MM.1S (cell line): ENCODE measurements around the gene SP110.

ENCODE experiments used
- DNase-seq: peaks from one replicate; pipeline ENCODE4 v3.0.0-alpha.2; 2015
- H2AFZ ChIP-seq: fragments of 300-600 bp; sonication (generic); 2 replicates; pipeline ENCODE4 v1.6.0; 2016; ENCODE audit warnings: antibody characterized with exemption, low read length
- H3F3A ChIP-seq: fragments of 300-600 bp; sonication (generic); 2 replicates; pipeline ENCODE4 v1.6.1; 2016; ENCODE audit warnings: mild to moderate bottlenecking, antibody characterized with exemption, low read length, moderate library complexity, mixed read lengths; ENCODE audit not compliant: insufficient read depth
- H3K27ac ChIP-seq: fragments of 300-600 bp; sonication (generic); 2 replicates; pipeline ENCODE4 v1.5.1; 2016; ENCODE audit warnings: mild to moderate bottlenecking, low read length
- H3K27me3 ChIP-seq: fragments of 300-600 bp; sonication (generic); replicated peaks from 2 replicates; pipeline ENCODE4 v1.6.0; 2016; ENCODE audit warnings: low read length; ENCODE audit not compliant: insufficient read depth
- H3K36me3 ChIP-seq: fragments of 300-600 bp; sonication (generic); replicated peaks from 2 replicates; pipeline ENCODE4 v1.6.1; 2016; ENCODE audit warnings: mild to moderate bottlenecking, low read length, mixed read lengths; ENCODE audit not compliant: insufficient read depth
- H3K4me1 ChIP-seq: fragments of 300-600 bp; sonication (generic); 2 replicates; pipeline ENCODE4 v1.6.1; 2016; ENCODE audit warnings: low read length, mixed read lengths
- H3K4me2 ChIP-seq: fragments of 300-600 bp; sonication (generic); 2 replicates; pipeline ENCODE4 v1.6.0; 2016; ENCODE audit warnings: low read depth, low read length
- H3K4me3 ChIP-seq: fragments of 300-600 bp; sonication (generic); 2 replicates; pipeline ENCODE4 v1.5.1; 2016; ENCODE audit warnings: low read length, mixed read lengths
- H3K79me2 ChIP-seq: fragments of 300-600 bp; sonication (generic); 2 replicates; pipeline ENCODE4 v1.6.1; 2016; ENCODE audit warnings: mixed run types, low read length, mixed read lengths
- H3K9ac ChIP-seq: fragments of 300-600 bp; sonication (generic); 2 replicates; pipeline ENCODE4 v1.6.1; 2016; ENCODE audit warnings: low read length, mixed read lengths
- H3K9me2 ChIP-seq: fragments of 300-600 bp; sonication (generic); replicated peaks from 2 replicates; pipeline ENCODE4 v1.6.1; 2016; ENCODE audit warnings: mild to moderate bottlenecking, low read length, mixed read lengths; ENCODE audit not compliant: insufficient read depth
- H3K9me3 ChIP-seq: fragments of 300-600 bp; sonication (generic); replicated peaks from 2 replicates; pipeline ENCODE4 v1.6.1; 2016; ENCODE audit warnings: mild to moderate bottlenecking, low read length, mixed read lengths; ENCODE audit not compliant: insufficient read depth
- H4K20me1 ChIP-seq: fragments of 300-600 bp; sonication (generic); 2 replicates; pipeline ENCODE4 v1.6.1; 2016; ENCODE audit warnings: mild to moderate bottlenecking, low read length, moderate library complexity, mixed read lengths; ENCODE audit not compliant: insufficient read depth
- EZH2 ChIP-seq: fragments of 300-600 bp; sonication (generic); optimal IDR thresholded peaks from 2 replicates; pipeline ENCODE3; 2017; ENCODE audit warnings: low read depth, mild to moderate bottlenecking, antibody characterized with exemption, low read length, mixed read lengths
- EZH2phosphoT487 ChIP-seq: fragments of 300-600 bp; sonication (generic); IDR thresholded peaks from 2 replicates; pipeline ENCODE4 v1.6.1; 2018; ENCODE audit warnings: antibody characterized with exemption, low read length
- TF ChIP-seq, protein P1 (sequence below): fragments of 300-600 bp; sonication (generic); IDR thresholded peaks from 2 replicates; pipeline ENCODE4 v1.5.1; 2016; ENCODE audit warnings: antibody characterized with exemption, low read length, mixed read lengths

Gene SP110

DNA sequence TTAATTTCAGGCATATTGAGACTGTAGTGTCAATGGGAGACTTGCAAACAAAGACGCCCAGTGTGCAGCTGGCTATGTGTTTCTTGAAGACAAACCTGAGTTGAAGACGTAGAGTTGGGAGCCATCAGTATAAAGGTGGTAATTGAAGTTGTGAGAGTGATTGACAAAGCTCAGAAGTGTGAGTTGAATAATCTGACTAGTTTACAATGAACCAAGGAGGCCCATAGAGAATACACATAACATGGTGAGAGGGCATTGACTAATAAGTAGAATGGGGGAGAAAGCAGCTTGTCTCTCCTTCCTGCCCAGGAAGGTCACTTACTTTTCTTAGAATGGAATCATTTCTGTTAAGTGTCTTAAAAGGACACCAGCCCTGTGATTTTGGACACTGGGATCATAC lies 14.1 kb downstream of the SP110 start:
- no peaks in the 10 kb centered on the region for H3K9me3 ChIP-seq
- peaks cover 8% of the 10 kb centered on the region for H3F3A ChIP-seq
- no peak overlapping the region for H3K4me2 ChIP-seq
- no peak overlapping the region for H3K9ac ChIP-seq
- TF ChIP-seq EZH2phosphoT487 (no peak), EZH2 (no peak)
- TF ChIP-seq, protein P1, sequence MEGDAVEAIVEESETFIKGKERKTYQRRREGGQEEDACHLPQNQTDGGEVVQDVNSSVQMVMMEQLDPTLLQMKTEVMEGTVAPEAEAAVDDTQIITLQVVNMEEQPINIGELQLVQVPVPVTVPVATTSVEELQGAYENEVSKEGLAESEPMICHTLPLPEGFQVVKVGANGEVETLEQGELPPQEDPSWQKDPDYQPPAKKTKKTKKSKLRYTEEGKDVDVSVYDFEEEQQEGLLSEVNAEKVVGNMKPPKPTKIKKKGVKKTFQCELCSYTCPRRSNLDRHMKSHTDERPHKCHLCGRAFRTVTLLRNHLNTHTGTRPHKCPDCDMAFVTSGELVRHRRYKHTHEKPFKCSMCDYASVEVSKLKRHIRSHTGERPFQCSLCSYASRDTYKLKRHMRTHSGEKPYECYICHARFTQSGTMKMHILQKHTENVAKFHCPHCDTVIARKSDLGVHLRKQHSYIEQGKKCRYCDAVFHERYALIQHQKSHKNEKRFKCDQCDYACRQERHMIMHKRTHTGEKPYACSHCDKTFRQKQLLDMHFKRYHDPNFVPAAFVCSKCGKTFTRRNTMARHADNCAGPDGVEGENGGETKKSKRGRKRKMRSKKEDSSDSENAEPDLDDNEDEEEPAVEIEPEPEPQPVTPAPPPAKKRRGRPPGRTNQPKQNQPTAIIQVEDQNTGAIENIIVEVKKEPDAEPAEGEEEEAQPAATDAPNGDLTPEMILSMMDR: no peak
- no peak overlapping the region for H3K27ac ChIP-seq
- H3K4me3 ChIP-seq: no peak overlapping the region
- no peak overlapping the region for H2AFZ ChIP-seq
- H3K79me2 ChIP-seq: no peaks in the 10 kb centered on the region
- H4K20me1 ChIP-seq: no peaks in the 10 kb centered on the region
- no peaks in the 10 kb centered on the region for H3K9me2 ChIP-seq
- peaks cover 17% of the 10 kb centered on the region for H3K4me1 ChIP-seq
- no peaks in the 10 kb centered on the region for H3K27me3 ChIP-seq
- no peak for DNase-seq
- H3K36me3 ChIP-seq: no peaks in the 10 kb centered on the region

DNA sequence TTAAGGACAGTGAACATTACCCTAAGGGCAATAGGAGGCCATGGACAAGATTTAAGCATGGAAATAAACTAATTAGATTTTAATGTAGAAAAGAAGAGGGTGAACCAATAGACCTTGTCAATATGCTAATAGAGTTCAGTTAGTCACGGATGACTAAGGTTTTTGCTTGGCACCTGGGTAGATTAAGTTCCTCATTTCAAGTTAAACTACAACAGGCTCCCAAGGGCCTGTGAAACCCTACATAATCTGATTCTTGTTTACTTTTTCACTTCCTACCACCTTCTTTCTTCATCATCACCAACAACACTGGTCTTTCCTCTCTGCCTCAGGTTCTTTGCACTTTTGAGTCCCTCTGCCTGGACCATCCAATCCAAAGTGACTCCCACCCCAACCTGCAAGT lies 14.8 kb downstream of the SP110 start:
- Histone ChIP-seq H3F3A (peaks cover 8% of the 10 kb centered on the region), H3K27ac (no peak overlapping the region; the same call in 1 of the 2 replicates), H3K36me3 (no peaks in the 10 kb centered on the region), H2AFZ (no peak overlapping the region), H3K9me3 (no peaks in the 10 kb centered on the region), H3K4me2 (no peak overlapping the region), H3K27me3 (no peaks in the 10 kb centered on the region), H3K79me2 (no peaks in the 10 kb centered on the region), H3K4me1 (peaks cover 17% of the 10 kb centered on the region), H3K9me2 (no peaks in the 10 kb centered on the region), H3K4me3 (no peak overlapping the region), H3K9ac (no peak overlapping the region), H4K20me1 (no peaks in the 10 kb centered on the region)
- no peak for TF ChIP-seq EZH2phosphoT487
- TF ChIP-seq EZH2: no peak
- TF ChIP-seq, protein P1: no peak
- DNase-seq: no peak

DNA sequence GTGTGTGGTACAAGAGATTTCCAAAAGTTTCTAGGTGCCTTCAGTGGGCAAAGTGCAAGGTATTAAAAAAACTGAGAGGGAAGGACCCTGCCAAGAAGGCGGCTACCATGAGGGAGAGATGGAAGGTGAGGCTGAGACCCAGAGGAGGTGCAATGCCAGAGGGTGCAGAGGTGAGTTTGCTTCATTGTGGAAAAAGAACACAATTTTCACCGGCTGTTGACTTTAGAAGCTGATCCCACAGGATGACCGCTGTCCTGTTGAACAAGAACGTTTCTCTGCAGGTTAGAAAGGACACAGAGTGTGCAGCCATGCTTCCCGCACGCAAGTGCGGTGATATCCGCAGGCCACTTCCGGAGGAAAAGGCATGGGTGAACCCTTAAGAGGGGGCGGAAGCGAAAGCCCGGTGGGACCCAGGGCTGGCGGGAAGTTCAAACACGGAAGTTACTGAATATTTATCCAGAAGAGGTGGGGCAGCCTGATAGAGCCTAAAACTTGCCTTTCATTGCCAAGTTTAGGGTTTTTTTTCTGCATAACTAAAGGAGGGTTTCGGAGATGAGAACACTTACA lies 16.6 kb downstream of the SP110 start:
- Histone ChIP-seq H2AFZ (peak overlapping the region; percentile 71), H3K9me3 (no peaks in the 10 kb centered on the region), H3K27me3 (no peaks in the 10 kb centered on the region), H3K4me1 (peaks cover 17% of the 10 kb centered on the region), H3K4me2 (peak overlapping the region; percentile 85), H3K4me3 (peak overlapping the region; percentile 54), H3K9ac (peak overlapping the region; percentile 43), H3F3A (peaks cover 8% of the 10 kb centered on the region), H3K27ac (peak overlapping the region; percentile 67; the same call in 1 of the 2 replicates), H3K36me3 (no peaks in the 10 kb centered on the region), H3K79me2 (no peaks in the 10 kb centered on the region), H4K20me1 (no peaks in the 10 kb centered on the region), H3K9me2 (no peaks in the 10 kb centered on the region)
- DNase-seq: peak; percentile 88
- TF ChIP-seq, protein P1: no peak
- TF ChIP-seq EZH2phosphoT487 (no peak), EZH2 (no peak)
